Esophagus (tissue), 2 donors: ENCODE results near the gene TOX2. TPM values are rescaled to one million over a fixed set of nuclear protein-coding genes. Genes with fewer than 3 reads are reported as not detected.

Experiments used
- H3K27ac ChIP-seq, 2 donors: one replicate each; pipeline ENCODE4 v1.5.1; 2013; ENCODE audit warnings: low read depth in 2 of 2, mild to moderate bottlenecking in 2 of 2, inconsistent platforms in 1 of 2, low read length in 1 of 2, moderate library complexity in 1 of 2
- H3K27me3 ChIP-seq, 2 donors: one replicate each; pipeline ENCODE4 v1.6.1; 2013; ENCODE audit warnings: low read length in 2 of 2, control low read depth in 1 of 2, mild to moderate bottlenecking in 1 of 2; ENCODE audit not compliant: insufficient read depth in 2 of 2, control insufficient read depth in 1 of 2
- H3K36me3 ChIP-seq, 2 donors: one replicate each; pipeline ENCODE4 v1.6.1; 2013; ENCODE audit warnings: low read length in 1 of 2; ENCODE audit not compliant: control insufficient read depth in 2 of 2, insufficient read depth in 2 of 2
- H3K4me1 ChIP-seq, 2 donors: one replicate each; pipeline ENCODE4 v1.6.1; 2013; ENCODE audit warnings: low read length in 1 of 2; ENCODE audit not compliant: control insufficient read depth in 2 of 2, insufficient read depth in 2 of 2
- H3K4me3 ChIP-seq, 2 donors: one replicate each; pipeline ENCODE4 v1.5.1; 2013; ENCODE audit warnings: low read length in 2 of 2, mild to moderate bottlenecking in 2 of 2, low read depth in 1 of 2, moderate library complexity in 1 of 2
- H3K9me3 ChIP-seq, 2 donors: one replicate each; pipeline ENCODE4 v1.6.1; 2013; ENCODE audit warnings: mild to moderate bottlenecking in 2 of 2, low read depth in 1 of 2, low read length in 1 of 2, moderate library complexity in 1 of 2; ENCODE audit not compliant: control insufficient read depth in 2 of 2, insufficient read depth in 1 of 2
- WGBS, 2 donors: extraction: QIAGEN DNeasy Blood & Tissue Kit; methylation state at CpG; one replicate each; pipeline ENCODE4 v1.1.7; 2013; 5-methylcytosine and 5-hydroxymethylcytosine counted together
- polyA plus RNA-seq, 2 donors: library from polyadenylated mRNA; stranded (reverse); fragments of 200-250 nt; gene quantifications; one replicate each; pipeline ENCODE4 v1.2.3, GENCODE V29; 2013
- donor health status: healthy with polysubstance abuse.
- donor health status: Bipolar disorder and iron deficiency.

Gene TOX2
- polyA plus RNA-seq, 2 donors: 6.9 to 10.5 TPM

- H3K36me3 ChIP-seq: peaks cover 0 to 2% of the 10 kb centered on the region in 2 donors
- H3K4me1 ChIP-seq: no peaks in the 10 kb centered on the region
- H3K27me3 ChIP-seq: no peaks in the 10 kb centered on the region
- no peak overlapping the region for H3K27ac ChIP-seq
- no peak overlapping the region for H3K4me3 ChIP-seq
- 96 to 97% methylated on average over 4 of the region's 4 CpGs for WGBS, 2 donors
- no peaks in the 10 kb centered on the region for H3K9me3 ChIP-seq
These were observed 138.4 kb downstream of the TOX2 start for GRCh38 chr20:44053046-44053445.

- Histone ChIP-seq H3K4me1 (no peaks in the 10 kb centered on the region), H3K27ac (no peak overlapping the region), H3K27me3 (no peaks in the 10 kb centered on the region), H3K36me3 (peaks cover 0 to 2% of the 10 kb centered on the region in 2 donors), H3K4me3 (no peak overlapping the region), H3K9me3 (peaks cover 0 to 2% of the 10 kb centered on the region in 2 donors)
- WGBS, 2 donors: 93 to 94% methylated on average over 16 of the region's 16 CpGs
These were observed 139.5 kb downstream of the TOX2 start for GRCh38 chr20:44054118-44054517.

GRCh38 chr20:44054849-44055248 lies 140.2 kb downstream of the TOX2 start:
- Histone ChIP-seq H3K9me3 (peaks cover 0 to 2% of the 10 kb centered on the region in 2 donors), H3K4me3 (no peak overlapping the region), H3K4me1 (no peaks in the 10 kb centered on the region), H3K36me3 (peaks cover 0 to 2% of the 10 kb centered on the region in 2 donors), H3K27me3 (no peaks in the 10 kb centered on the region), H3K27ac (no peak overlapping the region)
- WGBS, 2 donors: 86 to 87% methylated on average over 3 of the region's 3 CpGs

- H3K36me3 ChIP-seq: peaks cover 0 to 2% of the 10 kb centered on the region in 2 donors
- H3K27ac ChIP-seq: no peak overlapping the region
- WGBS, 2 donors: 71% methylated on average over 13 of the region's 13 CpGs
- peaks cover 0 to 2% of the 10 kb centered on the region in 2 donors for H3K9me3 ChIP-seq
- no peak overlapping the region for H3K4me3 ChIP-seq
- no peaks in the 10 kb centered on the region for H3K27me3 ChIP-seq
- H3K4me1 ChIP-seq: no peaks in the 10 kb centered on the region
These were observed 141.5 kb downstream of the TOX2 start for GRCh38 chr20:44056010-44056698.

GRCh38 chr20:44057698-44058675 lies 143.3 kb downstream of the TOX2 start:
- no peaks in the 10 kb centered on the region for H3K4me1 ChIP-seq
- no peak overlapping the region for H3K27ac ChIP-seq
- 72 to 87% methylated on average over 5 of the region's 5 CpGs for WGBS, 2 donors

GRCh38 chr20:44064501-44065400 lies 150.1 kb downstream of the TOX2 start:
- Histone ChIP-seq H3K27me3 (no peaks in the 10 kb centered on the region), H3K4me1 (no peaks in the 10 kb centered on the region)
- WGBS, 2 donors: 87 to 94% methylated on average over 17 of the region's 17 CpGs

More at GRCh38 chr20:44057698-44058675, 143.3 kb downstream of the TOX2 start:
- Histone ChIP-seq H3K27me3 (no peaks in the 10 kb centered on the region), H3K4me3 (no peak overlapping the region), H3K9me3 (peaks cover 0 to 2% of the 10 kb centered on the region in 2 donors), H3K36me3 (peaks cover 0 to 2% of the 10 kb centered on the region in 2 donors)

GRCh38 chr20:44065401-44066340 lies 151.0 kb downstream of the TOX2 start:
- 90 to 94% methylated on average over 18 to 20 of the region's 20 CpGs for WGBS, 2 donors

More at GRCh38 chr20:44064501-44065400, 150.1 kb downstream of the TOX2 start:
- Histone ChIP-seq H3K9me3 (no peaks in the 10 kb centered on the region), H3K36me3 (no peaks in the 10 kb centered on the region), H3K4me3 (no peak overlapping the region), H3K27ac (no peak overlapping the region)

GRCh38 chr20:44066645-44067606 lies 152.3 kb downstream of the TOX2 start:
- Histone ChIP-seq H3K4me3 (no peak overlapping the region), H3K9me3 (no peaks in the 10 kb centered on the region), H3K4me1 (no peaks in the 10 kb centered on the region), H3K27ac (no peak overlapping the region), H3K36me3 (no peaks in the 10 kb centered on the region), H3K27me3 (no peaks in the 10 kb centered on the region)
- 87 to 90% methylated on average over 13 to 15 of the region's 15 CpGs for WGBS, 2 donors

More at GRCh38 chr20:44065401-44066340, 151.0 kb downstream of the TOX2 start:
- H3K4me1 ChIP-seq: no peaks in the 10 kb centered on the region
- H3K27me3 ChIP-seq: no peaks in the 10 kb centered on the region
- H3K36me3 ChIP-seq: no peaks in the 10 kb centered on the region
- no peak overlapping the region for H3K4me3 ChIP-seq
- H3K27ac ChIP-seq: no peak overlapping the region
- no peaks in the 10 kb centered on the region for H3K9me3 ChIP-seq
